ENCODE measurements around the gene ENTPD8.

The ENTPD8 gene, protein sequence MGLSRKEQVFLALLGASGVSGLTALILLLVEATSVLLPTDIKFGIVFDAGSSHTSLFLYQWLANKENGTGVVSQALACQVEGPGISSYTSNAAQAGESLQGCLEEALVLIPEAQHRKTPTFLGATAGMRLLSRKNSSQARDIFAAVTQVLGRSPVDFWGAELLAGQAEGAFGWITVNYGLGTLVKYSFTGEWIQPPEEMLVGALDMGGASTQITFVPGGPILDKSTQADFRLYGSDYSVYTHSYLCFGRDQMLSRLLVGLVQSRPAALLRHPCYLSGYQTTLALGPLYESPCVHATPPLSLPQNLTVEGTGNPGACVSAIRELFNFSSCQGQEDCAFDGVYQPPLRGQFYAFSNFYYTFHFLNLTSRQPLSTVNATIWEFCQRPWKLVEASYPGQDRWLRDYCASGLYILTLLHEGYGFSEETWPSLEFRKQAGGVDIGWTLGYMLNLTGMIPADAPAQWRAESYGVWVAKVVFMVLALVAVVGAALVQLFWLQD

DNA sequence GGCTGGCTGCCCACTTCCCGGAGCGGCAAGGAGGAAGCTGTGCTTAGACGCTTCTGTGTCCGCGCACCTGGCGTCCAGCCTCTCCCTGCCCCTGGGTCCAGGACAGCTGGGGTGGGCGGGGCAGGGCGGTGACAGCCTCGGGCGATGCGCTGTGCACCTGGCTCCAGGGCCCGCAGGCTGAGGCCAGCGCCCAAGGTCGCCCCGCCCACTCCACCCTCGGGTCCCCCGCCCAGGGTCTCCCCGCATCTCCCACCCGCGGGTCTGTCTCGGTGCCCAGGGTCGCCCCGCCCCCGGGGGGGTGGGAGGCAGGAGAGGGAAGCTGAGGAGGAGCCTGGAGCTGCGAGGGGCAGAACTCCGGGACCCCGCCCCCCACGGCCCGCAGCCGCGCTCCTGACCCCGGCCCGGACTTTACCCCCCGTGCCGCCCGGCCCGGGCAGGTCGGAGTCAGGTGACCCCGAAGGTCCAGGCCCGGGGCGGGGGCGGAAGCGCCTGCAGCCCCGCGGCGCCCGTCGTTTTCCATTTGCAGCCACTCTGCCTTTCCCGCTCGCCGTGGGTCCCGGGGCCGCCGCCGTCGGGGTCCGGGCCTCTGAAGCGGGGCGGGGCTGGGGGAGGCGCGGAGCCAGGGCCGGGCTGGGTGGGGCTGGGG, at the start of gene ENTPD8:
Gene ENTPD8 (minus strand): TSS at position 69 of the 646 bp plus-strand sequence. CDS start 3,072 bp downstream, outside the sequence.
- no peak for DNase-seq (ENCODE audit: low spot score)

DNA sequence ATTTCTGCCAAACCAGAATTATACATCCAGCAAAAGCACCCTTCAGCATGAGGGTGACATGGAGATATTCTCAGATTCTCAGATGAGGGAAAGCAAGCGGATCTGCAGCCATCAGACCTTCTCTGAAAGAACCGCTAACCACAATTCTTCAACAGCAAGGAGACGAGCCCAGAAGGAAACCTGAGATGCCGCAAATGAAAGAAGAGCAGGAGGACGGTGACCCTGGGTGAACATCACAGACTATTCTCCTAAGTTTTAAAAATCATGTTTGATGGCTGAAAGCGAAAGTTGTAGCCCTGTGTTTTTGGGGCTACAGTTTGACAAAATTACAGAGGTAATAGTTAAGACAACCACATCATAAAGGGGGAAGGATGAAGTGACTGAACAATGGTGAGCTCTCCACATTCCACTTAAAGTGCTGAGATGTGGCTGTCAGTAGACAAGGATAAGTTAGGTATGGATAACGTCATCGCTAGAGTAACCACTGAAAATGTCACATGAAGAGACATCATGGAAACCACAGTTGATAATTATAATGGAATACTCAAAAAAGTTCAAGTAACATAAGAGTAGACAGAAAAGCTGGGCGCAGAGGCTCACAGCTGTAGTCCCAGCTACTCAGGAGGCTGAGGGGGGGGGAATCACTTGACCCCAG, 49.5 kb upstream of the ENTPD8 start:
- no peak for DNase-seq (ENCODE audit: low spot score)

DNA sequence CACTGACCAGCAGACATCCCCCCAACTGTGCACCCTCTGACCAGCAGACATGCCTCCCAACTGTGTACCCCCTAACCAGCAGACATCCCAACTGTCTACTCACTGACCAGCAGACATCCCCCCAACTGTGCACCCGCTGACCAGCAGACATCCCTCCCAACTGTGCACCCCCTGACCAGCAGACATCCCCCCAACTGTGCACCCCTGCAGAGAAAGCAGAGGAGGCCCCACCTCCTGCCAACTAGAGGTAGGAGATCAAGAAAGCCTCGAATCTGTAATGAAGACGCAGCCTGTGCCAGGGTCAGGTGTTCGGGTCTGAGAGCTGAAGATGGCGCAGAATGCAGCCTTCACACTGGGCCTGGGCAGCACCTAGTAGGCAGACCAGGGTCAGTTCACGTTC, 47.7 kb upstream of the ENTPD8 start:
- no peak for DNase-seq (ENCODE audit: low spot score)

DNA sequence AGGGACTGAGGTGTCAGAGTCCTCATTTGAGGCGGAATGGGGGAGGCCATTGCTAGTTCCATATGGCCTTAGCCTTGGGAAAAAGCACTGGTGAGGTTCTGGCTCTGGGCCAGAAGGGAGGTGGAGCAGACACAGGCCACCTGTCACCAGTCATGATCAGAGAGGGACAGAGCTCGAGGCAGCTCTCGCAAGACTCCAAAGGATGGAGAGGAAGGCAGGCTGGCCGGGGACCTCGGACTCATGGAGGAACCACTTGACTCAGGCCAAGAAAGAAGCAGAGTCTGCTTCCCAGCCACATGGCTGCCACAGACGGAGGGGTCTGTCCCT, 47.1 kb upstream of the ENTPD8 start:
- DNase-seq (ENCODE audit: low spot score): no peak

DNA sequence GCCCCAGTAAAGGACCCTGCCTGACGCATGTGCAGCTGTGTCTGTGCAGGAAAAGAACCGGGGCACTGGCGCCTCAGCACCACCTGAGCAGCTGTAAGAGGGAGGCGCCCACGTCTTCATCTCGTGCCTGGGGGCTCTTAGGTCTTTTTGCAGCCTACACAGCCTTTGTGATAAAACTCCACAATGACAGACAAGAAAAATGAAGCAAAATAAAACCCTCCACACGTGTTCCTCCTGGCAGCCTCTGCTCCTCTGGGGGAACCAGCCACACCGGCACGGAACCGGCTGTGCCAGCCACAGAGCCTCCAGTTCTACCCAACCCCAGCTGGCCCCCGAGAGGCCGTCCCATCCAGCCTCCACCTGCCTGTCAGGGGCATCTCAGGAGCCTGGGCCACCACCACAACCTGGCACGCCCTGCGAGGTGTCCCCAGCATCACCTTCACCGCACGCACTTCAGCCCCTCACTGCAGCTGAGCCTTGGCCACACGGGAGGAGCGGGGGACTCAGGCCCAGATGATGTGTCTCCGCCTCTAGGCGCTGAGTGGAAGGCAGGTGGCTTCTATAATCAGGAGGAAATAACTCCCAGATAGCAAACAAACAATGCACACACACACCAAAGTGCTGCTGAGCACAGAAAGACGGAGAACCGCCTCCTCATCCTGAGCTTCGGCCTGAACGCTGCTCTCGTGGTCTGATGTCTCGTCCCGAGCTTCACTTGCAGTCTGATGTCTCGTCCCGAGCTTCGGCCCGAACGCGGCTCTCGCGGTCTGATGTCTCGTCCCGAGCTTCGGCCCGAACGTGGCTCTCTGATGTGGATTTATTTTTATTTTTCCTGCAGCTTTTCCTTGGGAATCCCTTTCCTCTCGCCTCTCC, 46.5 kb upstream of the ENTPD8 start:
- no peak for DNase-seq (ENCODE audit: low spot score)

DNA sequence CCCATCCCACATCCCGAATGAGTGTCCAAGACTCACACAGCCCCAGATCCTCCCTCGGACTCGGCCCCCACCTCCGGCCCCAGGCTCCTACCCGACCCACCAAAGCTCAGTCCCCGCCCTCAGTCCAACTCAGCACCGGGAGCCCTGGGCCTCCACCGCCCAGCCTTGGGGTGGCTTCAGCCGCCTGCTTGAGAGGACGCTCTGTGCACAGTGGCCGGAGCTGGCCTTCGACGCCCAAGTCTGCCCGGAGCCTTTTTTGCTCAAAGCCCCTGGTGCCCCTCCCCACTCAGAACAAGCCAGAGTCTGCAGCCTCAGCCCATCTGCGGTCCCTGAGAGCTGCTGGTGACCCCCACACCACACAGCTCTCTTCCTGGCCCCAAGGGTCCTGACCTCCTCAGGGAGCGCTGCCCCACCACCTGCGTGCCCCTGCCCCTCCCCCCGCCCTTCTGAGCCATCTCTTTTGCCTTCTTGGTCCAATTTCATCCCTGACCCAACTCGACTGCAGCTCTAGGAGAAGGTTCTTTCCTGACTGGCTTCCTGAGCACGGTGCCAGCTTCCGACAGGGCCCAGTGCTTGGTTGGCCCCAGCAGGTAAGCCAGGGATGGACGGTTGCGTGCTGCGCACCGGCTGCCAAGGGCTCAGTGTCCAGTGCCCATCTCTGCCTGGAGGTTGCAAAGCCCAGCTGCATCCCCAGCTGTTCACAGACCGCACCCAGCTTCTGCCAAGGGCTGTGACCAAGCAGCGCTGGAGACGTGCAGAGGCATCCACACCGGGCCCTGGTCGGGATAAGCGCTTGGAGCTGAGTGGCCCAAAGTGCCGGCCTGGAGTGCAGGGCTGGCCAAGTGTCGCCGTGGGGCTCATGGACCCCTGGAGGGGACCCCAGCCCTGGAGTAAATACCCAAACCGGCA, 45.6 kb upstream of the ENTPD8 start:
- DNase-seq (ENCODE audit: low spot score): no peak

DNA sequence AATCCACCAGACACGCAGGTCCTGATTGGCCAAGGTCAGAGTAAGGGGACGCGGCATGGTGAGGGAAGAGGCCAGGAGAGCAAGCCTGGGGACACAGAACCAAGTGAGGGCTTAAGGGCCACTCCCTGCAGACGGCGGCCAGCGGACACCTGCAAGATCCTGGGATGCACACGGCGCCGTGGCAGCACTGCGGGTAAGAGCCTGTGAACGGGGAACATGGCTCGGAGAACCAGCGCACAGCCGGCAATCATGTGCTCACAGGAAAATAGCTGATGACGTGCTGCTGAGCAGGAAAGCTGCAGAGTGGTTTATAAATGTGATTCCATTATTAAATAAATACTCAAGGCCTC, 45.0 kb upstream of the ENTPD8 start:
- no peak for DNase-seq (ENCODE audit: low spot score)

DNA sequence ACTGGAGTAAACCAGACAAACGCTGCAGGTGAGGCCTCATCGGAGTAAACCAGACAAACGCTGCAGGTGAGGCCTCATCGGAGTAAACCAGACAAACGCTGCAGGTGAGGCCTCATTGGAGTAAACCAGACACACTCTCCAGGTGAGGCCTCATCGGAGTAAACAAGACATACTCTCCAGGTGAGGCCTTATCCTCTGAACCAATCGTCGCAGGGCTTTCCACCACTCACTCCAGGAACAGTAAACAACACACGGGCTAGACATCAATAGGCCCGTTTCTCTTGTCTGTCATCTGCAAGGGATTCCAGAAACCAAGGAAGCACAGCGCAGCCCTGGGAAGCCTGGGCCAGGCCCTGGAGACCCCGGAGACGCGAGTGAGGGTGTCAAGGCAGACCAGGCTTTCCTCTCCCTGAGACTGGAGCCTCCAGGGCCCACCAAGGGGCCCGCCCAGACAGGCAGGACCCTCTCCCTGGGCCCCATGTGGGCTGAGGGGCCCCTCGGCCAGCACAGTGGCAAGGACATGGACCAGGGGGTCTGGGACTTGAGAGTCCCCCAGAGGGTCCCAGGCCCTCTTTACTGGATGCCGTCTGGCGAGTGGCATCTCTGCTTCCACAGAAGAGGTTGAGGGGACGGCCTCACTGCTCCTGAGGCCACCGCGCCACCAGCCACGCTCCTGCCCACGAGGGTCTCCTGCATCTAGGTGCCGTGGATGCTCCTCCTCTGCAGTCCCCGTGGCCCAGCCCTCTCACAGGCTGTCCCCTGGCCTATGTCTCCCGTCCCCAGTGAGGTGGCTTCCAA, 44.4 kb upstream of the ENTPD8 start:
- DNase-seq (ENCODE audit: low spot score): no peak

DNA sequence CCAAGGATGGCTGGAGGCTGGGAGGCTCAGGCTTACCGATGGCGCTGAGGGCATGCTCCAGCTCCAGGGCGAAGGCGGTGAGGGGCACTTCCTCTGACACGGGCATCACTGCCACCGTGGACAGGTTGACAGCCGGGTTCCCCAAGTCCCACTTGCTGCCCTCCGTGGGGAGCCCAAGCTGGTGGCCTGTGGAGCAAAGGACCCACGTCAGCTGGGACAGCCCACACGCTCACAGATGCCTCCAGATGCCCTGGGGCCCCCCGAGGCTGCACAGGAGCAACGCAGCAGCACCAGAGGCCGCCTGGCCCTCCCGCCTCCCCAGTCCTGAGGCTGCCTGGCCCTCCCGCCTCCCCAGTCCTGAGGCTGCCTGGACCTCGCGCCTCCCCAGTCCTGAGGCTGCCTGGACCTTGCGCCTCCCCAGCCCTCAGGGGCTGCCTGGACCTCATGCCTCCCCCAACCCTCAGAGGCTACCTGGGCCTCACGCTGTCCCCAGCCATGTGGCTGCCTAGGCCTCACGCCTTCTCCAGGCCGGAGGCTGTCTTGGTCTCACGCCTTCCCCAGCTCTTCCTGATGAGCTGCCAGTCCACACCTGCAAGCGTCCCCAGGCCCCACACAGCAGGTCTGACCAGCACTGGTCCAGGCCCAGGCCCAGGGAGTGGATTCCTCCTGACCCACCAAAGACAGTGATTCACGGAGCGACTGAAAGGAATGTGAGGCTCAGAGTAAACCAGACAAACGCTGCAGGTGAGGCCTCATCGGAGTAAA, 43.6 kb upstream of the ENTPD8 start:
- DNase-seq (ENCODE audit: low spot score): no peak

DNA sequence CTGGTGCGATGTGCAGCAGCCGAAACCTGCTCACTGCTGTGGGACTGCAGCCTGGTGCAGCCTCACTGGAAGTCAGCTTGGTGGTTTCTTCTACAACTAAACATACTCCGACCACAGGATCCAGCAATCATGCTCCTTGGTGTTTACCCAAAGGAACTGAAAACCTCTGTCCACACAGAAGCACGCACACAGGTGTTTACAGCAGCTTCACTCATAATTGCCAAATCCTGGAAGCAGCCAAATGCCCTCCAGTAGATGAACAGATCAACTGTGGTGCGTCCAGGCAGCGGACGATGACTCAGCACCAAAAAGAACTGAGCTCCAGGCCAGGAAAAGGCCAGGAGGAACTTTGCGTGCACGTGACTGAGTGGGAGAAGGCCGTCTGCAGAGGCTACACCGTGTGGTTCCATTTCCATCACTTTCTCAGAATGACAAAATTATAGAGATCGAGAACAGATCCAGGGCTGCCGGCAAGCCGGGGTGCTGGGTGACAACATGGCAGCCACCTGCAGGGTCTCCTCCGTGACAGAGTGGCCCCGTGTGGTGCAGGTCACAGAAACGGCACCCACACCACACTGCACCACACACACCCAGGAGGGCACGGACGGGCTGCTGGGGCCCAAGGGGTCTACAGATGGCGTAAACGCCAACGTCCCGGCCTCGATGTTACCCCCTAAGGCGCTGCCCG, 41.1 kb upstream of the ENTPD8 start:
- no peak for DNase-seq (ENCODE audit: low spot score)

DNA sequence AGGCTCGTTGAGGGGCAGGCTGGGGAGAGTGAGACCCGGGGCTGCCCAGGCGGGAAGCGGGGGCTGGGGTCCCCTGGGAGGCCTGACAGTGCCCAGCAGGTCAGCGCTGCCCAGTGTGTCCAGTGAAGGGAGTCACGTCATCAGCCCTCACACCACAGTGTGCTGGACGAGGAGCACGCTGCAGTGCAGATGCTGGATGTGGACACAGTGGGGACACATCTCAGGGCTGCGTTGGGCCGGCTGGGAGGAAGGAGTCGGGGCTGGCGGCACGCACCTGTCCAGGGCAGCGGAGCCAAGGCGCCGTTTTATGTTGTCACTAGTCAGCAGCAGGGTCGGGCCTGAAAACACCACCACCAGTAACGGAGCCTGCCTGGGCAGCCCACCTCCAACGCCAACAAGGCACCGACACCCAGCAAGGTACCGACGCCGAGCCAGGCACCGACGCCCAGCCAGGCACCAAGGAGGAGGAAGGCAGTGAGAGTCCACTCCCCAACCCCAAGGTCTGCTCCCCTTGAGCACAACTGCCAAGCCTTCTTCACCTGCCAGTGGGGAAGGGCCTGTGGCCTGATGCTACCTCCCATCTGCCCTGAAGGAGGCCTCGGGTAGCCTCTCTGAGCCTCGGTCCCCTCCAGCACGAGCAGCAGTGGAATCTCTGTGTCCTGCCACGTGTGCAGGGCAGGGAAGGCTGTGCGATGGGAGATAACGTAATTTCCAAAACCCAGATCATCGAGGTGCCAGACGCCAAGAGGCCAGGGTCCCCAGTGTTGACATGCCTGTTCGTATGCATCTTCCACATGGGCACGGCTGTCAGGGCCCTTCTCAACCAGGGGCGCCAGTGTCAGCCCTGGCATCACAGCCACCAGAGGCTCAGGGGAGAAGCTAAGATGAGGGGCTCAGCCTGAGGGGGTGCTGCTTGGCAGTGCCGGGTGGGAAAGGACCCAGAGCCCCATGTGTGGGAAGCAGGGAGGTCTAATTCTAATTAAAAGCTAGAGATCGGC, 39.8 kb upstream of the ENTPD8 start:
- no peak for DNase-seq (ENCODE audit: low spot score)

DNA sequence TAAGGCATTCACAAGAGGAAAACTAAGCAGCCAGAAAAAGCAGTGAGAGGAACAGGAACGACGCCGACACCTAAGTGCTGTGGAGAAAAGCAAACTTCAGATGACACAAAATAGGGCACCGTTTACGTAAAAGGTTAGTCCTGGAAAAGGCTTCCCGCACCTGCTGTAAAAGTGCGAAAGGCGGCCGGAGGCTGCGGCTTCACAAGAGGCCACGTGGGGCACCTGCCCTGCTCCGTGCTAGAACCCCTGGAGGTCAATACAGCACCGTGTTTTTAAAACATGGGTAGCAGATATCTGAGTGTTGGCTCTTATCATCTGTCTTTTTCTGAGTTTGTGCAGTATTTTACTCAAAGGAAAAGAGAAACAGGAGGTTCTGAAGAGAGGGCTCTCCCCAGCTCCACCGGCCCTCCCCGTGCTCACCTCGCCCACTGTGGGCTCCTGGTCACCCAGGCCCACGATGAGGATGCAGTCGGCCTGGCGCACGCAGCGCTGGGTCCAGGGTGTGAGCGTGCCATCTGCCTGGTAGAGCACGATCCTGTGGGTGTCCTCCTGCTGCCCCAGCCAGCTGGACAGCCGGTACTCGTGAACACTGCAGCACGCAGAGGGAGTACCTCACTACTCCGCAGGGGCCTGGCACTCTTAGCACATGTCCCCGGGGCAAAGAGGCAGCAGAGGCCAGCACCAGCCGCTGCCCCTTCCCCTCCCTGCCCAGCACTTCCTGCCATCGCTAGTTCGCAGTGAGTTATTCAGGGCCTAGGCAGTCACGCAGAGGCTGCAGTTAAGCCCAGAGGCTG, 38.9 kb upstream of the ENTPD8 start:
- DNase-seq (ENCODE audit: low spot score): no peak

DNA sequence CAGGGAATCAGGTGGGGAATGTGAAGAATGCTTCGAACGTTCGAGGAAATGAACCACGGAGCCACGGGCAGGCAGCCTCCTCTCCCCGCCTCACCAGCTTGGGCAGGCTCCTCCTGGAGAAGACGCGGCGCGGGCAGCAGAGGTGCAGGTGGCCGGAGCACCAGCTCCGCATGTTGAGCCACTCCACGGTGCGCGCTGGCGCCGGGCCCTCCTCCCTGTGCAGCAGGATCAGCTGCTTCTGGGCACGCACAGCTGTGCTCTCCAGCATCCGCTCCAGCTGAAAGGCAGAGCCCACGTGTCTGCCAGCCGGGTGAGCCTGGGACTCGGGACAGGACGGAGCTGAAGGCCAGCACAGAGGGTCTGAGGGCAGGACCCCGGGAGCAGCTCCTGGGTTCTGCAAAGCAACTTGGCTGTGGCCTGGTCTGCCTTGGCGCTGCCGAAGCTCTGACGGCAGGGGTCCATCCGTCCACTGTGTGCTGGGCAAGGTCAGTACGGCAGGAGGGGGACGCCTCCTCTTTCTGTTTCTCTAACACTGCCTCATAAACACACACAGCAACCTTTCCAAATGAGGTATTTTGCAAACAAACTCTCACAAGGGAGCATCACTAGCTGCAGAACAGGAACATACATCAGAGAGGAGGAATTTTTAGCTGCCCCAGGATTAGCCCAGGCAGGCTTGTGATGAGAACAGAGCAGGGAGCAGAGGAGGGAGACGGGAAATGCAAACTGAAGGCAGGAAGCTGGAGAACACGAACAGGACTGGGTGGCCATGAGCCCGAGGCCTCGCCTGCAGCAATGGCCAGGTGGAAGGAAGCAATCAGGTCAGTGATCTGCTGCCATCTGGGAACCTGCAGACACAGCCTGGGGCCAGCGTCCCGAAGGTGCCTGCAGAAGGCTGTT, 38.1 kb upstream of the ENTPD8 start:
- DNase-seq (ENCODE audit: low spot score): no peak

DNA sequence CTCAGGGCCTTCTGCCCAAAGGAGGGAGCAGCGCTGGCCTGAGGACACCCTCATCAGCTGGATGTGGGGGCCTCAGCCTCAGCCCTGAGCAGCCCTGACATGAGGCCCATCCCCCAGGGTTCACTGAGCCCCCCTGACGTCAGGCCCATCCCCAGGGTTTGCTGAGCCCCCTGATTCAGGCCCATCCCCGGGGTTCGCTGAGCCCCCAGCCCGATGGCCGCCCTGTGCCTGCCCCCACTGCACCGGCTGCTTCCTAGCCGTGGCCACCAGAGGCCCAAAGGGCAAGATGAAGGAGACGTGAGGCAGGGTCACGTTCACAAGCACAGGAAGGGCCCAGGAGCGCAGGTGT, 37.4 kb upstream of the ENTPD8 start:
- no peak for DNase-seq (ENCODE audit: low spot score)

DNA sequence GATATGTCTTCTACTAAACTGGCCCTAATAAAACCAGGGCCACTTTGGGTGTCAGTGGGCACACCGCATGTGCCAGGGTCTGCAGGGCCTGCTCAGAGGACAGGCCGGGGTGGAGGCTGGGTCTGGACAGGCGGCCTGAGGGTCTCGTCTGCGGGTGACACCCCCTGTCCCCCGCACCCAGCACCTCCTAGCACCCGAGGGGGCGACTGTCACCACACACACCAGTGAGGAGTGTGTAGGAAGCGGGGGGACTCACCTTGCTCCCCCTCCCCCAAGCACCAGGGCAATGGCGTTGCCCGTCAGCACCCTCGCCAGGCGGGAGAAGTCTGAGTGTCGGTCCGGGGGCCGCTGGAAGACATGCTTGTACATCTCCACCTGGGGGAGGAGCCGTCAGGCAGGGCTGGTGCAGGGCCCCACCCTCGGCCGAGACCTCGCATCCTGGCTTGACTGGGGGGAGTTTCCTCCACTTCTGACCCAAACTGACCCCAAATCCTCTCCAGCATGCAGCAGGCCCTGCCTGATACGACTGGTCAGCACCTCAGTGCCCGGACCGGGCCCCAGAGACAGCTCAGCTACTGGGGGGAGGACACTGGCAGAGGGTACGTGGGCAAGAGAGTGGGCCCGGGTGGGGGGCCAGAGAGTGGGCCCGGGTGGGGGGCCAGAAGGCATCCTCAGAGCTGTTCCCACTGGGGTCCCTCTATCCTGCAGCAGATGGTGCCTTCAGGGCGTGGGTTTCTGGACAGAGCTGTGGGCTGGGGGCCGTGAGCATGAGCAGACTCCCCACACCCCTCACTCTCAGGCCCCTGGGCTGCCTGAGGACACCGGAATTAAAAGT, 36.8 kb upstream of the ENTPD8 start:
- no peak for DNase-seq (ENCODE audit: low spot score)

Measured in CD4-positive, alpha-beta T cell treated with Interleukin-15 for 4 hours (primary cell).